ENCODE data around the gene SHE. TPM values are rescaled to one million over a fixed set of nuclear protein-coding genes. Genes with fewer than 3 reads are reported as not detected.

SHE gene
- total RNA-seq, 2 experiments from 2014 or later = not detected

GRCh38 chr1:154441241-154441888, 60.8 kb downstream of the SHE start:
- TF ChIP-seq EZH2phosphoT487 (IDR thresholded peaks at IDR 0.05; ENCODE audit: borderline replicate concordance, low read depth, low read length) (no peak), CTCF (conservative IDR thresholded peaks at IDR 0.05; ENCODE audit: low read length) (no peak)
- no peak for DNase-seq (ENCODE audit: low spot score)
- ChIA-PET POLR2A (no interaction called here), CTCF (ENCODE audit: unreplicated experiment) (no interaction called here)
- Histone ChIP-seq H3K4me1 (ENCODE audit: insufficient read depth, low read length, poor library complexity, severe bottlenecking) (no peaks in the 10 kb centered on the region), H4K20me1 (ENCODE audit: insufficient read depth, low read length) (no peaks in the 10 kb centered on the region), H3K9me3 (ENCODE audit: low read length) (no peaks in the 10 kb centered on the region), H3K27ac (ENCODE audit: low read depth, low read length, poor library complexity, severe bottlenecking) (no peak overlapping the region), H3K9me2 (ENCODE audit: insufficient read depth, low read length) (no peaks in the 10 kb centered on the region), H3K79me2 (ENCODE audit: insufficient read depth, low read depth, low read length) (no peaks in the 10 kb centered on the region), H3K4me3 (ENCODE audit: low read depth, low read length, poor library complexity, severe bottlenecking) (no peak overlapping the region), H2AFZ (ENCODE audit: low read length) (no peak overlapping the region), H3K36me3 (ENCODE audit: insufficient read depth, low read length) (no peaks in the 10 kb centered on the region), H3K4me2 (ENCODE audit: low read length) (no peak overlapping the region)
- BruUV-seq (replicated peaks) = no TSS peak
- intact Hi-C loops (cut with micrococcal nuclease; ENCODE audit: unreplicated experiment) = no loop called here

- H2AFZ ChIP-seq (ENCODE audit: low read length) = no peak overlapping the region
- no peaks in the 10 kb centered on the region for H4K20me1 ChIP-seq (ENCODE audit: insufficient read depth, low read length)
- no peak overlapping the region for H3K4me3 ChIP-seq (ENCODE audit: low read depth, low read length, poor library complexity, severe bottlenecking)
- DNase-seq (ENCODE audit: low spot score) = no peak
- H3K4me2 ChIP-seq (ENCODE audit: low read length) = no peak overlapping the region
- H3K9me2 ChIP-seq (ENCODE audit: insufficient read depth, low read length) = no peaks in the 10 kb centered on the region
- H3K79me2 ChIP-seq (ENCODE audit: insufficient read depth, low read depth, low read length) = no peaks in the 10 kb centered on the region
- H3K27ac ChIP-seq (ENCODE audit: low read depth, low read length, poor library complexity, severe bottlenecking) = no peak overlapping the region
- H3K36me3 ChIP-seq (ENCODE audit: insufficient read depth, low read length) = no peaks in the 10 kb centered on the region
- ChIA-PET POLR2A (no interaction called here), CTCF (ENCODE audit: unreplicated experiment) (no interaction called here)
- H3K9me3 ChIP-seq (ENCODE audit: low read length) = no peaks in the 10 kb centered on the region
- no peak for TF ChIP-seq EZH2phosphoT487 (IDR thresholded peaks at IDR 0.05; ENCODE audit: borderline replicate concordance, low read depth, low read length)
- intact Hi-C loops (cut with micrococcal nuclease; ENCODE audit: unreplicated experiment) = no loop called here
- BruUV-seq (replicated peaks) = no TSS peak
- no peaks in the 10 kb centered on the region for H3K4me1 ChIP-seq (ENCODE audit: insufficient read depth, low read length, poor library complexity, severe bottlenecking)
These were observed 62.0 kb downstream of the SHE start for GRCh38 chr1:154440036-154440804.

GRCh38 chr1:154436433-154436832, 65.8 kb downstream of the SHE start:
- H3K9me2 ChIP-seq (ENCODE audit: insufficient read depth, low read length) = no peaks in the 10 kb centered on the region
- H3K4me3 ChIP-seq (ENCODE audit: low read depth, low read length, poor library complexity, severe bottlenecking) = no peak overlapping the region
- H4K20me1 ChIP-seq (ENCODE audit: insufficient read depth, low read length) = no peaks in the 10 kb centered on the region
- H3K9me3 ChIP-seq (ENCODE audit: low read length) = no peaks in the 10 kb centered on the region
- POLR2A ChIA-PET = no interaction called here
- no peaks in the 10 kb centered on the region for H3K79me2 ChIP-seq (ENCODE audit: insufficient read depth, low read depth, low read length)
- no TSS peak for BruUV-seq (replicated peaks)
- CTCF ChIA-PET (ENCODE audit: unreplicated experiment) = no interaction called here
- TF ChIP-seq EZH2phosphoT487 (IDR thresholded peaks at IDR 0.05; ENCODE audit: borderline replicate concordance, low read depth, low read length) (no peak), CTCF (conservative IDR thresholded peaks at IDR 0.05; ENCODE audit: low read length) (no peak)
- no peaks in the 10 kb centered on the region for H3K36me3 ChIP-seq (ENCODE audit: insufficient read depth, low read length)
- no peak overlapping the region for H3K4me2 ChIP-seq (ENCODE audit: low read length)
- DNase-seq (ENCODE audit: low spot score) = no peak
- no peak overlapping the region for H2AFZ ChIP-seq (ENCODE audit: low read length)
- intact Hi-C loops (cut with micrococcal nuclease; ENCODE audit: unreplicated experiment) = no loop called here
- H3K4me1 ChIP-seq (ENCODE audit: insufficient read depth, low read length, poor library complexity, severe bottlenecking) = no peaks in the 10 kb centered on the region
- no peak overlapping the region for H3K27ac ChIP-seq (ENCODE audit: low read depth, low read length, poor library complexity, severe bottlenecking)

Measured in OCI-LY7 (cell line).